Neural progenitor cell (in vitro differentiated cells): ENCODE results near the gene SYNDIG1.

Experiments
- EZH2 ChIP-seq: fragments of 200-600 bp; sonication (generic); IDR thresholded peaks from 2 replicates; pipeline ENCODE4 v1.6.1; 2017; ENCODE audit warnings: antibody characterized with exemption, mild to moderate bottlenecking, moderate library complexity
- EZH2phosphoT487 ChIP-seq: fragments of 200-600 bp; sonication (generic); IDR thresholded peaks from 2 replicates; pipeline ENCODE4 v1.6.1; 2017; ENCODE audit warnings: antibody characterized with exemption
- TF ChIP-seq, protein P1 (sequence below): fragments of 200-600 bp; sonication (generic); IDR thresholded peaks from 2 replicates; pipeline ENCODE4 v1.5.1; 2017; ENCODE audit warnings: antibody characterized with exemption, mild to moderate bottlenecking

DNA sequence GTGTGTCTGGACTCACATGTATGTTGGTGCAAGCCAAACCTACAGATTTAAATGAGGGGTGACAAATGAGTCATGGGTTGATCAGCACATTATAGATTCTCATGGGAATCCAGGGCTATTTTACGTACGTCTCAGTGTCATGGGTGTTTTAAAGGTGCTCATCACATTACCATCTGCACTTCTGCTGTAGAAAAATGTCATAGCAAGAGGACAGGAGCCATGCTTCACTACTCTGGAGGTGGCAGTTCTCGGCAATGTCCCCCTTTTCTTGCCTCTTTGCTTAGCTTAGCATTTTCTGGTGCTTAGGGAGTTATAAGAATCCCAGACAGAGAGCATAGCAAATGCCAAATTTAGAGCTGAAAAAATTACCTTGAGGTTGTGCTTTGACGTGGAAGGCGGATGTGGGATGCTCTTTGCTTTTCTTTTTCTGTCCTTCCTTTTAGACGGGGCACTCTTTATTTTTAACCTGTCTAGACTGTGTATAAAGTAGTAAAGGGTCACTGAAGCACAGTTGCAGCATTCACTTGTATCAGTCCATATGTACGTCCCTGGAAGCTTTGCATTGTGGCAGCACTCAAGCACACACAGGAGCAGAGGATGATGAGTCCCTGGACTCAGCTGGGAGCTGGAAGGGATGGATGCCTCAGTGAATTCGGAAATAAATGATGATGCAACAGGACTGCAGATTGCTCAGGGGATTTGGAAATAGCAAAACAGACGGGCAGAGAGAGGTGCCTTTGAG, 139.7 kb downstream of the SYNDIG1 start:
- TF ChIP-seq, protein P1, sequence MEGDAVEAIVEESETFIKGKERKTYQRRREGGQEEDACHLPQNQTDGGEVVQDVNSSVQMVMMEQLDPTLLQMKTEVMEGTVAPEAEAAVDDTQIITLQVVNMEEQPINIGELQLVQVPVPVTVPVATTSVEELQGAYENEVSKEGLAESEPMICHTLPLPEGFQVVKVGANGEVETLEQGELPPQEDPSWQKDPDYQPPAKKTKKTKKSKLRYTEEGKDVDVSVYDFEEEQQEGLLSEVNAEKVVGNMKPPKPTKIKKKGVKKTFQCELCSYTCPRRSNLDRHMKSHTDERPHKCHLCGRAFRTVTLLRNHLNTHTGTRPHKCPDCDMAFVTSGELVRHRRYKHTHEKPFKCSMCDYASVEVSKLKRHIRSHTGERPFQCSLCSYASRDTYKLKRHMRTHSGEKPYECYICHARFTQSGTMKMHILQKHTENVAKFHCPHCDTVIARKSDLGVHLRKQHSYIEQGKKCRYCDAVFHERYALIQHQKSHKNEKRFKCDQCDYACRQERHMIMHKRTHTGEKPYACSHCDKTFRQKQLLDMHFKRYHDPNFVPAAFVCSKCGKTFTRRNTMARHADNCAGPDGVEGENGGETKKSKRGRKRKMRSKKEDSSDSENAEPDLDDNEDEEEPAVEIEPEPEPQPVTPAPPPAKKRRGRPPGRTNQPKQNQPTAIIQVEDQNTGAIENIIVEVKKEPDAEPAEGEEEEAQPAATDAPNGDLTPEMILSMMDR: no peak
- no peak for TF ChIP-seq EZH2
- TF ChIP-seq EZH2phosphoT487: no peak
